Measurements from ENCODE around the gene CECR2.

DNA sequence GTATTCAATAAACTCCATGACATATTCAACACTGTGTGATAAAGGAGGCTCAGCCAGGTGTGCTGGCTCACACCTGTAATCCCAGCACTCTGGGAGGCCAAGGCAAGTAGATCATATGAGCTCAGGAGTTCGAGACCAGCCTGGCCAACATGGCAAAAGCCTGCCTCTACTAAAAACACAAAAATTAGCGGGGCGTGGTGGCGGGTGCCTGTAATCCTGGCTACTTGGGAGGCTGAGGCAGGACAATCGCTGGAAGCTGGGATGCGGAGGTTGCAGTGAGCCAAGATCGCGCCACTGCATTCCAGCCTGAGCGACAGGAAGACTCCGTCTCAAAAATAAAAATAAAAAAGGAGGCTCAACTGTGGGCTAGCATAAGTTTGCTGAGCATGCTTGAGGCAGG lies 189.9 kb downstream of the CECR2 start:
- TF ChIP-seq TAF1 (IDR thresholded peaks at IDR 0.05; ENCODE audit: low read depth, low read length) (no peak), POLR2A (IDR thresholded peaks at IDR 0.05; ENCODE audit: low read depth, low read length) (no peak), POLR2AphosphoS5 (IDR thresholded peaks at IDR 0.05; ENCODE audit: low read depth, low read length) (no peak), SPI1 (IDR thresholded peaks at IDR 0.05; ENCODE audit: low read depth, low read length) (no peak), POU2F2 (IDR thresholded peaks at IDR 0.05; ENCODE audit: low read depth, low read length) (no peak), PAX5 (IDR thresholded peaks at IDR 0.05; ENCODE audit: insufficient read depth, low read length, severe bottlenecking) (no peak)
